ENCODE measurements around the gene HBS1L. TPM values are rescaled to one million over a fixed set of nuclear protein-coding genes. Genes with fewer than 3 reads are reported as not detected.

The HBS1L gene
- total RNA-seq, 2 experiments from 2014 or later, result 82.9 to 93.1 TPM

DNA sequence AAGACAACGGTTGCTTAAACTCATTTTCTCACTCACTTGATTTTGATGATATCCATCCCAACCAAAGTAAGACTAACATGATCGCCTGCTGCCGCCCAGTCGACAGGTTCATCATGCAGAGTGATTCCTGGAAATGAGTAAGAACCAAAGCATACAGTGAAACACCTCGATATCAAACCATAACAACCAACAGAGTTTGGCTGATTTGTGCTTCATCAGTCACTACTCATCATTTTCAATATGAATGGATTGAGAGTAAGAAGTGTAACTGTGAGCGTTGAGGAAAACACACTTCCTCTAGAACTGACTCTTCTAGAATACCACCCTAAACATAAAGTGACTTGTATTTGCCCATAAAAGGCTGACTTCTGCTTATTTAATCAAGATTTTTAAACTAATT is 75.5 kb downstream of the HBS1L start:
- Histone ChIP-seq H3K4me3 (ENCODE audit: low read depth, low read length, poor library complexity, severe bottlenecking) (no peak overlapping the region), H3K9me2 (ENCODE audit: insufficient read depth, low read length) (no peaks in the 10 kb centered on the region), H3K27ac (ENCODE audit: low read depth, low read length, poor library complexity, severe bottlenecking) (no peak overlapping the region), H3K79me2 (ENCODE audit: insufficient read depth, low read depth, low read length) (no peaks in the 10 kb centered on the region), H2AFZ (ENCODE audit: low read length) (no peak overlapping the region), H3K36me3 (ENCODE audit: insufficient read depth, low read length) (peaks cover 84% of the 10 kb centered on the region), H3K9me3 (ENCODE audit: low read length) (no peaks in the 10 kb centered on the region), H4K20me1 (ENCODE audit: insufficient read depth, low read length) (no peaks in the 10 kb centered on the region), H3K4me2 (ENCODE audit: low read length) (no peak overlapping the region), H3K4me1 (ENCODE audit: insufficient read depth, low read length, poor library complexity, severe bottlenecking) (no peaks in the 10 kb centered on the region)
- ChIA-PET CTCF (ENCODE audit: unreplicated experiment) (no interaction called here), POLR2A (interaction anchor here (0.9 kb wide), 1 partner anchor 14 kb away, joined by 4 read pairs; no protein-coding TSS in a partner anchor)
- BruUV-seq (replicated peaks), result no TSS peak
- TF ChIP-seq EZH2phosphoT487 (IDR thresholded peaks at IDR 0.05; ENCODE audit: borderline replicate concordance, low read depth, low read length), result no peak
- TF ChIP-seq, protein P1, sequence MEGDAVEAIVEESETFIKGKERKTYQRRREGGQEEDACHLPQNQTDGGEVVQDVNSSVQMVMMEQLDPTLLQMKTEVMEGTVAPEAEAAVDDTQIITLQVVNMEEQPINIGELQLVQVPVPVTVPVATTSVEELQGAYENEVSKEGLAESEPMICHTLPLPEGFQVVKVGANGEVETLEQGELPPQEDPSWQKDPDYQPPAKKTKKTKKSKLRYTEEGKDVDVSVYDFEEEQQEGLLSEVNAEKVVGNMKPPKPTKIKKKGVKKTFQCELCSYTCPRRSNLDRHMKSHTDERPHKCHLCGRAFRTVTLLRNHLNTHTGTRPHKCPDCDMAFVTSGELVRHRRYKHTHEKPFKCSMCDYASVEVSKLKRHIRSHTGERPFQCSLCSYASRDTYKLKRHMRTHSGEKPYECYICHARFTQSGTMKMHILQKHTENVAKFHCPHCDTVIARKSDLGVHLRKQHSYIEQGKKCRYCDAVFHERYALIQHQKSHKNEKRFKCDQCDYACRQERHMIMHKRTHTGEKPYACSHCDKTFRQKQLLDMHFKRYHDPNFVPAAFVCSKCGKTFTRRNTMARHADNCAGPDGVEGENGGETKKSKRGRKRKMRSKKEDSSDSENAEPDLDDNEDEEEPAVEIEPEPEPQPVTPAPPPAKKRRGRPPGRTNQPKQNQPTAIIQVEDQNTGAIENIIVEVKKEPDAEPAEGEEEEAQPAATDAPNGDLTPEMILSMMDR (conservative IDR thresholded peaks at IDR 0.05; ENCODE audit: low read length), result no peak
- no peak for DNase-seq (ENCODE audit: low spot score)
- intact Hi-C loops (cut with micrococcal nuclease; ENCODE audit: unreplicated experiment), result no loop called here

DNA sequence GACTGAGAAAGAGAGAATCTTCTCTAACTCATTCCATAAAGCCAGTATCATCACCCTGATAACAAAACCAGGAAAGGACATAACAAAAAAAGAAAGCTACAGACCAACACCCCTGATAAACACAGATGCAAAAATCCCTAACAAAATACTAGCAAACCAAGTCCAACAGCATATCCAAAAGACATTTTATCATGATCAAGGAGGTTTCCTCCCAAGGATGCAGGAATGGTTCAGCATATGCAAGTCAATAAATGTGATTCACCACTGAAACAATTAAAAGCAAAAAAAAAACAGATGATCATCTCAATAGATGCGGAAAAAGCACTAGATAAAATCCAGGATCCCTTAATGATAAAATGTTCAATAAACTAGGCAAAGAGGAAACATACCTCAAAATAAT is 80.3 kb downstream of the HBS1L start:
- CTCF ChIA-PET (ENCODE audit: unreplicated experiment), result no interaction called here
- intact Hi-C loops (cut with micrococcal nuclease; ENCODE audit: unreplicated experiment), result no loop called here

DNA sequence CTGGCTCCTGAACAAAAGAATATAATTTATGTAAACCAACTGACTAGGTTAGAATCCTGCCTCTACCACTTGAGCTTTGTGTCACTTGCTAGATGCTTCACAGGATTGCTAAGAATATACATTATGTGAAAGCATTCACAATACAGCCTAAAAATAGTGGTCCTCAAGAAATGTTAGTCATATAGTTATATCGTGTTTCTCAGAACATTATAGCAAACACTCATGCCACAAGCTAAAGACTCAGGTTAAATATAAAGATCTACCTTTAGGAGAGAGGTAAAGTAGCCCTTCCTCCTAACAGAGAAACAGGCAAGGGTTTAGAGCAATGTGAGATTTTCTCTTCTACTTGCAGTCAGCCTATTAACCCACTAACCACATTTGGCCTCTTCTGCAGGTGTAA is 86.9 kb downstream of the HBS1L start:
- peaks cover 54% of the 10 kb centered on the region for H3K36me3 ChIP-seq (ENCODE audit: insufficient read depth, low read length)
- DNase-seq (ENCODE audit: low spot score), result no peak
- no peaks in the 10 kb centered on the region for H4K20me1 ChIP-seq (ENCODE audit: insufficient read depth, low read length)
- H3K4me2 ChIP-seq (ENCODE audit: low read length), result no peak overlapping the region
- BruUV-seq (replicated peaks), result no TSS peak
- H3K4me3 ChIP-seq (ENCODE audit: low read depth, low read length, poor library complexity, severe bottlenecking), result no peak overlapping the region
- no peaks in the 10 kb centered on the region for H3K4me1 ChIP-seq (ENCODE audit: insufficient read depth, low read length, poor library complexity, severe bottlenecking)
- CTCF ChIA-PET (ENCODE audit: unreplicated experiment), result interaction anchor here (1.2 kb wide), 1 partner anchor 98 kb away, joined by 3 read pairs; no protein-coding TSS in a partner anchor
- no peak overlapping the region for H3K27ac ChIP-seq (ENCODE audit: low read depth, low read length, poor library complexity, severe bottlenecking)
- H2AFZ ChIP-seq (ENCODE audit: low read length), result no peak overlapping the region
- TF ChIP-seq, protein P1 (conservative IDR thresholded peaks at IDR 0.05; ENCODE audit: low read length), result no peak
- TF ChIP-seq EZH2phosphoT487 (IDR thresholded peaks at IDR 0.05; ENCODE audit: borderline replicate concordance, low read depth, low read length), result no peak
- POLR2A ChIA-PET, result interaction anchor here (0.6 to 0.7 kb wide), 2 partner anchors 133 to 182 kb away, joined by 3 read pairs; no protein-coding TSS in a partner anchor
- H3K79me2 ChIP-seq (ENCODE audit: insufficient read depth, low read depth, low read length), result no peaks in the 10 kb centered on the region
- H3K9me3 ChIP-seq (ENCODE audit: low read length), result no peaks in the 10 kb centered on the region
- intact Hi-C loops (cut with micrococcal nuclease; ENCODE audit: unreplicated experiment), result no loop called here
- H3K9me2 ChIP-seq (ENCODE audit: insufficient read depth, low read length), result no peaks in the 10 kb centered on the region

More for the DNA sequence above, 80.3 kb downstream of the HBS1L start:
- POLR2A ChIA-PET, result interaction anchor here (0.6 to 1.0 kb wide), 3 partner anchors 10 to 484 kb away, joined by 3 to 7 read pairs (median 3); no protein-coding TSS in a partner anchor
- Histone ChIP-seq H3K4me1 (ENCODE audit: insufficient read depth, low read length, poor library complexity, severe bottlenecking) (no peaks in the 10 kb centered on the region), H3K4me3 (ENCODE audit: low read depth, low read length, poor library complexity, severe bottlenecking) (no peak overlapping the region), H3K9me2 (ENCODE audit: insufficient read depth, low read length) (no peaks in the 10 kb centered on the region), H3K79me2 (ENCODE audit: insufficient read depth, low read depth, low read length) (no peaks in the 10 kb centered on the region), H3K27ac (ENCODE audit: low read depth, low read length, poor library complexity, severe bottlenecking) (no peak overlapping the region), H3K36me3 (ENCODE audit: insufficient read depth, low read length) (peaks cover 76% of the 10 kb centered on the region), H3K9me3 (ENCODE audit: low read length) (no peaks in the 10 kb centered on the region), H4K20me1 (ENCODE audit: insufficient read depth, low read length) (no peaks in the 10 kb centered on the region), H2AFZ (ENCODE audit: low read length) (no peak overlapping the region), H3K4me2 (ENCODE audit: low read length) (no peak overlapping the region)
- BruUV-seq (replicated peaks), result no TSS peak
- DNase-seq (ENCODE audit: low spot score), result no peak
- TF ChIP-seq, protein P1 (conservative IDR thresholded peaks at IDR 0.05; ENCODE audit: low read length), result no peak
- no peak for TF ChIP-seq EZH2phosphoT487 (IDR thresholded peaks at IDR 0.05; ENCODE audit: borderline replicate concordance, low read depth, low read length)
